ENCODE results near the gene VAPB. TPM values are rescaled to one million over a fixed set of nuclear protein-coding genes. Genes with fewer than 3 reads are reported as not detected.

Gene VAPB
- total RNA-seq, 1 donor from 2014 or later: 61.5 TPM

- no peak for FAIRE-seq
- peaks cover 14% of the 10 kb centered on the region for H3K36me3 Mint-ChIP-seq (ENCODE audit: low read depth, unreplicated experiment)
- Histone ChIP-seq H3K4me1 (ENCODE audit: insufficient read depth, low read length) (no peaks in the 10 kb centered on the region), H3K9me3 (ENCODE audit: insufficient read depth, low read depth, low read length) (no peaks in the 10 kb centered on the region), H4K20me1 (ENCODE audit: insufficient read depth, low read length) (peaks cover 56% of the 10 kb centered on the region), H3K4me3 (ENCODE audit: insufficient read depth, low read depth, low read length) (no peak overlapping the region), H3K27ac (ENCODE audit: low read depth, low read length) (no peak overlapping the region), H3K79me2 (ENCODE audit: insufficient read depth, low read length) (peaks cover 89% of the 10 kb centered on the region), H3K4me2 (ENCODE audit: low read length) (no peak overlapping the region), H2AFZ (ENCODE audit: low read depth, low read length) (no peak overlapping the region), H3K36me3 (ENCODE audit: insufficient read depth, low read length) (peaks cover 4% of the 10 kb centered on the region), H3K9ac (ENCODE audit: low read length) (no peak overlapping the region), H3K27me3 (ENCODE audit: insufficient read depth, low read length) (no peaks in the 10 kb centered on the region)
- peaks cover 12% of the 10 kb centered on the region for H3K4me1 Mint-ChIP-seq (ENCODE audit: low read depth, unreplicated experiment)
- no peak for DNase-seq (ENCODE audit: low read depth)
- no peak for TF ChIP-seq EZH2 (IDR thresholded peaks at IDR 0.05; ENCODE audit: insufficient read depth, low read length)
- no peak for TF ChIP-seq CTCF (IDR thresholded peaks at IDR 0.05; ENCODE audit: insufficient read depth, low read depth, low read length)
- H3K27ac Mint-ChIP-seq (ENCODE audit: unreplicated experiment): no peak overlapping the region
- no peaks in the 10 kb centered on the region for H3K9me3 Mint-ChIP-seq (ENCODE audit: unreplicated experiment)
- no peaks in the 10 kb centered on the region for H3K27me3 Mint-ChIP-seq (ENCODE audit: low read depth, unreplicated experiment)
- H3K4me3 Mint-ChIP-seq (ENCODE audit: unreplicated experiment): no peak overlapping the region
Measured at GRCh38 chr20:58438970-58439808, 50.2 kb downstream of the VAPB start.

DNA sequence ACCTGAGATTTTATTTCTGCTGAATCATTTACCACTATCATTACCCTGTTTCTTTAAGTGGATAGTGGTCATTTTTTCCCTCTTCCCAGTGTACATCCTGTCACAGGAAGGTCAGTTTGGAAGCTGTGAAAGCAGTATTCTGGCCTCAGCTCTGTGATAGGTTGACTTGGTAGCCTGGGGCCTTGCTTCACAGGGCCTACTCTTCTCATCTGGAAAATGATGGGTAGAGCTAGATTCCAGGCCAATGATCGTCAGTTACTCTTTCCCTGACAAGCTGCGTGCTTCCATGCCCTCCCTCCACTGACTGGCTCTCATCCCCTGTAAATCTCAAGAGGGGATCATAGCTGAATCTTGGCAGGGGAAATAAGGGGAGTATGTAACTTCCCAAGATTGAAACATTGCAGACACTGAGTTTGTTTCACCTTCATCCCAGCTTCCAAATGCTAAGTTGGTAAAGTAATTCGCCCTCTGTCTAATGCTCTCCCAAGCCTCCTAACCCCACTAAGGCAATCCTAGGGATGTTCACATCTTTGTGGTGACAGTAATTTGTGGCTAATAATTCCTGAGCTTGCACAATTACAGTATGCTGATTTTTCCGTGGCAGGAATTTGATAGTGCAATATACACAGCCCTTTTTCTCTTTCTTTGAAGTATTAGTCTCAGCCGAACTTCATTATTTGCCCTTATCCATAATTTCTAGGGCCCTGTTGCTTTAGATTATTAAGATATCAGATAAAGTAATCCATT, 51.2 kb downstream of the VAPB start:
- Mint-ChIP-seq H3K27ac (ENCODE audit: unreplicated experiment) (no peak overlapping the region), H3K36me3 (ENCODE audit: low read depth, unreplicated experiment) (peaks cover 16% of the 10 kb centered on the region), H3K4me3 (ENCODE audit: unreplicated experiment) (no peak overlapping the region), H3K4me1 (ENCODE audit: low read depth, unreplicated experiment) (peaks cover 11% of the 10 kb centered on the region), H3K9me3 (ENCODE audit: unreplicated experiment) (no peaks in the 10 kb centered on the region), H3K27me3 (ENCODE audit: low read depth, unreplicated experiment) (no peaks in the 10 kb centered on the region)
- Histone ChIP-seq H3K4me1 (ENCODE audit: insufficient read depth, low read length) (no peaks in the 10 kb centered on the region), H3K36me3 (ENCODE audit: insufficient read depth, low read length) (peaks cover 8% of the 10 kb centered on the region), H3K4me3 (ENCODE audit: insufficient read depth, low read depth, low read length) (no peak overlapping the region), H2AFZ (ENCODE audit: low read depth, low read length) (no peak overlapping the region), H3K4me2 (ENCODE audit: low read length) (no peak overlapping the region), H4K20me1 (ENCODE audit: insufficient read depth, low read length) (peaks cover 53% of the 10 kb centered on the region), H3K79me2 (ENCODE audit: insufficient read depth, low read length) (peaks cover 79% of the 10 kb centered on the region), H3K27me3 (ENCODE audit: insufficient read depth, low read length) (no peaks in the 10 kb centered on the region), H3K9me3 (ENCODE audit: insufficient read depth, low read depth, low read length) (no peaks in the 10 kb centered on the region), H3K27ac (ENCODE audit: low read depth, low read length) (no peak overlapping the region), H3K9ac (ENCODE audit: low read length) (no peak overlapping the region)
- TF ChIP-seq EZH2 (IDR thresholded peaks at IDR 0.05; ENCODE audit: insufficient read depth, low read length) (no peak), CTCF (IDR thresholded peaks at IDR 0.05; ENCODE audit: insufficient read depth, low read depth, low read length) (no peak)
- DNase-seq (ENCODE audit: low read depth) (no peak), FAIRE-seq (no peak)
